Measurements from ENCODE around the gene DDX46. TPM values are rescaled to one million over a fixed set of nuclear protein-coding genes. Genes with fewer than 3 reads are reported as not detected.

The DDX46 gene
- total and polyA plus RNA-seq, 2 of the 8 experiments (the other 6 are each of a cell fraction or from before 2014, with no cell fraction given): 22.6 to 110 TPM

Small RNA genes lying within 50 kb of the gene (small RNA-seq; reads per million reads assigned to genes)
- not detected for gene RNU6-757P (ENCODE audit: insufficient read depth)

Other genes starting within 250 kb of the DDX46 start
- gene JADE2, start 233.1 kb upstream of the DDX46 start, total RNA-seq (2021; fragmentation: NEBNext Ultra II Directional; extraction: Animal tissue kit (Norgen Biotek cat#: 25700)): 55.8 and 59.4 TPM in 2 replicates
- 19.2 and 21.9 TPM in 2 replicates for gene JADE2, start 233.1 kb upstream of the DDX46 start, polyA plus RNA-seq (2011; rRNA removed)
- 36.3 and 37.5 TPM in 2 replicates for gene SAR1B, start 126.0 kb upstream of the DDX46 start, total RNA-seq (2021; fragmentation: NEBNext Ultra II Directional; extraction: Animal tissue kit (Norgen Biotek cat#: 25700))
- gene SAR1B, start 126.0 kb upstream of the DDX46 start, polyA plus RNA-seq (2011; rRNA removed): 7.1 and 9.1 TPM in 2 replicates
- 31.0 and 33.7 TPM in 2 replicates for gene SEC24A, start 110.0 kb upstream of the DDX46 start, total RNA-seq (2021; fragmentation: NEBNext Ultra II Directional; extraction: Animal tissue kit (Norgen Biotek cat#: 25700))
- 14.7 and 18.8 TPM in 2 replicates for gene SEC24A, start 110.0 kb upstream of the DDX46 start, polyA plus RNA-seq (2011; rRNA removed)
- gene CAMLG, start 20.2 kb upstream of the DDX46 start, total RNA-seq (2021; fragmentation: NEBNext Ultra II Directional; extraction: Animal tissue kit (Norgen Biotek cat#: 25700)): 42.0 and 42.8 TPM in 2 replicates
- gene CAMLG, start 20.2 kb upstream of the DDX46 start, polyA plus RNA-seq (2011; rRNA removed): 10.8 and 12.3 TPM in 2 replicates
- gene C5orf24, start 87.2 kb downstream of the DDX46 start, total RNA-seq (2021; fragmentation: NEBNext Ultra II Directional; extraction: Animal tissue kit (Norgen Biotek cat#: 25700)): 19.6 and 20.2 TPM in 2 replicates
- gene C5orf24, start 87.2 kb downstream of the DDX46 start, polyA plus RNA-seq (2011; rRNA removed): 6.0 and 11.1 TPM in 2 replicates
- 30.8 and 34.5 TPM in 2 replicates for gene TXNDC15, start 115.6 kb downstream of the DDX46 start, total RNA-seq (2021; fragmentation: NEBNext Ultra II Directional; extraction: Animal tissue kit (Norgen Biotek cat#: 25700))
- gene TXNDC15, start 115.6 kb downstream of the DDX46 start, polyA plus RNA-seq (2011; rRNA removed): 20.1 and 22.8 TPM in 2 replicates
- 7.2 and 10.3 TPM in 2 replicates for gene PCBD2, start 146.4 kb downstream of the DDX46 start, total RNA-seq (2021; fragmentation: NEBNext Ultra II Directional; extraction: Animal tissue kit (Norgen Biotek cat#: 25700))
- 4.4 and 4.8 TPM in 2 replicates for gene PCBD2, start 146.4 kb downstream of the DDX46 start, polyA plus RNA-seq (2011; rRNA removed)
- gene CATSPER3, start 209.1 kb downstream of the DDX46 start, total RNA-seq (2021; fragmentation: NEBNext Ultra II Directional; extraction: Animal tissue kit (Norgen Biotek cat#: 25700)): 0.48 TPM in 1 of 2 replicates, not detected in the other
- 0.60 and 0.62 TPM in 2 replicates for gene CATSPER3, start 209.1 kb downstream of the DDX46 start, polyA plus RNA-seq (2011; rRNA removed)